AG04450 (cell line): Measurements from ENCODE around the gene USPL1. TPM values are rescaled to one million over a fixed set of nuclear protein-coding genes. Genes with fewer than 3 reads are reported as not detected.

ENCODE experiments used
- CTCF ChIA-PET: fragments of 300-600, 350-600 bp; formaldehyde crosslinking; extraction: SDS; loops from one replicate; lab custom pipeline; 2022; ENCODE audit warnings: antibody characterized with exemption, inconsistent platforms; lab: Charles Lee
- POLR2A ChIA-PET: fragments of 350-600 bp; formaldehyde crosslinking; extraction: SDS; loops from one replicate; lab custom pipeline; 2021; ENCODE audit warnings: antibody characterized with exemption, inconsistent platforms; lab: Yijun Ruan, JAX
- DNase-seq: peaks from one replicate; pipeline ENCODE4 v3.0.0-alpha.2; 2011; ENCODE audit warnings: low read depth, low spot score
- H3K27ac ChIP-seq: one replicate; pipeline ENCODE4 v1.5.1; 2012; ENCODE audit warnings: low read depth, low read length, control low read depth
- H3K27me3 ChIP-seq: one replicate; pipeline ENCODE4 v1.6.0; 2012; ENCODE audit warnings: low read length; ENCODE audit not compliant: control insufficient read depth, insufficient read depth
- H3K4me3 ChIP-seq: 2 replicates; pipeline ENCODE4 v1.5.1; 2011; ENCODE audit warnings: mild to moderate bottlenecking, low read depth, low read length, control low read depth
- H3K9me3 ChIP-seq: 2 replicates; pipeline ENCODE4 v1.5.1; 2012; ENCODE audit warnings: low read length; ENCODE audit not compliant: control insufficient read depth, insufficient read depth
- CTCF ChIP-seq: IDR thresholded peaks from 2 replicates; pipeline ENCODE4 v1.5.1; 2011; ENCODE audit warnings: low read depth, low read length, control low read depth, inconsistent platforms
- polyA minus RNA-seq: library from RNA; depleted of rRNA, polyadenylated mRNA; stranded (reverse); fragments of >200 nt; gene quantifications from 2 replicates; pipeline ENCODE4 v1.2.3, GENCODE V29; 2011; rRNA and poly(A)+ RNA removed
- polyA plus RNA-seq: library from polyadenylated mRNA; depleted of rRNA; stranded (reverse); fragments of >200 nt; gene quantifications from 2 replicates; pipeline ENCODE4 v1.2.3, GENCODE V29; 2011; rRNA removed

USPL1 gene
- polyA plus RNA-seq = 16.7 and 24.1 TPM in 2 replicates
- 9.7 and 16.9 TPM in 2 replicates for polyA minus RNA-seq

DNA sequence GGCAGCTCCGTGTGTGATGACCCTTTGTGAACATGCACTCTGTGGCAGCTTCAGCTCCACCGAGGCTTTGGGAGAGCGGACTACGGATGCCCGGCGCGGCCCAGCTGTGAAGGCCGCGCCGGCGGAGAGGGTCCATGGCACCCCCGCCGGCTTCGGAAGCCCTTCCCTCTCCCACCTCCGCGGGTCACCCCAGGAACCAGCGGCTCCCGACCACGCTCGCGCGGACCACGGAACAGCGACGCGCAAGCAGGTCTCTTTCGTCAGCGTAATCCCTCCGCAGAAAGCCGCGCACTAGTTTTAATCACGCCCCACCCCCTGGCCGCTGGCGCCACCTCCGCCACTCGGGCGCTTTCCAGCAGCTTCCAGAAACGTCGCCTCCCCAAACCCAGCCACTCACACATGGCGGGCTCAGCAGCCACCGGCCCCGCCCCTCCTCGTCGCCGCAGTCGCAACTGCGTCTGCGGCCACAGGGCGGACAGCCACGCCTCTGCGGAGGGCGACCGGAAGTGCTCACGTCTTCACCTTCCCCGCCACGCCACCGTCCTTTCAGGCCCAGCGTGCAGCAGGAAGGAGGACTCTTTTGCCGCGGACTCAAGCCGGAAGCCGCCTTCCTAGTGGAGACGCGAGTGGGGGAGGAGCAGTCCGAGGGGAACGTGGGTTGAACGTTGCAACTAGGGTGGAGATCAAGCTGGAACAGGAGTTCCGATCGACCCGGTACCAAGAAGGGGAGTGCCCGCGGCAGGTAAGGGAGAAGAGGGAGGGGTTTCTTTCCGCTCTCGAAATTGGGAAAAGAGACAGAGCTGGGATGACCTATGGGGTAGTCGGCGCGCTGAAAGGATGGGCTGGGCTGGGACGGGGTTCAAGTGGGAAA lies at the start of gene USPL1:
Gene USPL1 (plus strand): TSS at position 606 of the 871 bp plus-strand sequence. CDS start 3,221 bp downstream, outside the sequence.
- Histone ChIP-seq H3K27ac (peak within 1 kb of the TSS; percentile 99), H3K4me3 (peak within 1 kb of the TSS; percentile 95), H3K27me3 (no peaks in the 10 kb centered on the region), H3K9me3 (no peaks in the 10 kb centered on the region)
- peak; percentile 99 for DNase-seq
- ChIA-PET POLR2A (interaction anchor here (0.5 to 2.9 kb wide), 20 partner anchors 25 to 475 kb away, joined by 3 to 18 read pairs (median 4); partner anchors contain the start of genes HMGB1 and UBE2L5), CTCF (interaction anchor here (0.6 to 3.2 kb wide), 5 partner anchors 46 to 485 kb away, joined by 3 to 14 read pairs (median 3); no protein-coding TSS in a partner anchor)
- peak; percentile 27; the same call in 1 of the 2 replicates for TF ChIP-seq CTCF

DNA sequence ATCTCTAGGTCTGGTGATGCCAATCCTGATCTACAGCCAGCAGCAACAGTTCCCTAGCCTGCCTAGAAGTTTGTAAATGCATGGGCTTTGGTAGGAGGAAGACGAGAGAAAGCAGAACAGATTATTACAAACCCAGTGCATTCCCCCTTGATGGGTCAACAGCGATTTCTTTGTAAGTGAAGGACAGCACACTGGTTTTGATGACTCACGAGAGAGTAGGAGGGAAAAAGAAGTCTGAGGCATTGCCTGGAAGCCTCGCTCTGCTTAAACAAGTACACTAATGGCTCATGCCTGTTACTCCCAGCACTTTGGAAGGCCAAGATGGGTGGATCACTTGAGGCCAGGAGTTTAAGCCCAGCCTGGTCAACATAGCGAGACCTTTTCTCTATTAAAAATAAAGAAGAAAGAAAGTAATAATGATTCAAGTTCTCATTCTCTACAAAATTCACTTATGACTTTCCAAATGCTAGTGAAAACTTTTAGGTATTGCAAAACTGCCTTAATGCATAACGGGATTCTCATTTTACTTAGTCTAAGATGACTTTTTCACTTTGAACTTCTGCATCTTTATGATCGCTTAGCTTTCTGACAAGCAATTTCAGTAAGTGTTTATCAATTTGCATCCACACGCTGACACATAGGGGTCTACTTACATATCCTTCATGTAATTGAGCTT lies 47.7 kb upstream of the USPL1 start:
- ChIA-PET CTCF (interaction anchor here (1.1 to 1.3 kb wide), 3 partner anchors 232 to 475 kb away, joined by 3 to 5 read pairs (median 5); no protein-coding TSS in a partner anchor), POLR2A (interaction anchor here (0.6 kb wide), 1 partner anchor 27 kb away, joined by 8 read pairs; no protein-coding TSS in a partner anchor)
- no peak overlapping the region for H3K4me3 ChIP-seq
- peak overlapping the region; percentile 67 for H3K27ac ChIP-seq
- H3K27me3 ChIP-seq = no peaks in the 10 kb centered on the region
- TF ChIP-seq CTCF = no peak
- H3K9me3 ChIP-seq = no peaks in the 10 kb centered on the region
- DNase-seq = peak; percentile 91

DNA sequence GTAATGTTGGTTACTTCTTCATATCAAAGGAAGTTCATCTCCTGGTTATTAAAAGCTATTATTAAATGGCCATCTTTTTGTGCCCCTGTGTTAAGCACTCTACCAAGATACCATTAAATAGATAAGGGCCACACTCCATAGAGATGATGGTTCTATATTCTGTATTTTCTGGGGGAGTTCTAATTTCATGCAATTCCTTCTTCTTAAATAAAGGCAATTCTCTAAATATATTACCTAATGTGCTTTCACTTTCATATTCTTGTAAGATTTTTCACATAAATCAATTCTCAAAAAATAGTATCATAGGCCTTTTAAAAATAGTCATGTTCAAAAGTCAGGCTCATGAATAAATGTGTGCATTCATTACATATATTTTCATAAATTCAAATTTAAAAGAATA lies 47.0 kb upstream of the USPL1 start:
- ChIA-PET CTCF (interaction anchor here (1.1 to 1.3 kb wide), 3 partner anchors 232 to 474 kb away, joined by 3 to 5 read pairs (median 5); no protein-coding TSS in a partner anchor), POLR2A (no interaction called here)
- no peak overlapping the region for H3K27ac ChIP-seq
- DNase-seq = no peak
- no peak overlapping the region for H3K4me3 ChIP-seq
- no peaks in the 10 kb centered on the region for H3K27me3 ChIP-seq
- no peaks in the 10 kb centered on the region for H3K9me3 ChIP-seq
- TF ChIP-seq CTCF = no peak

- POLR2A ChIA-PET = no interaction called here
- peak; percentile 41 for TF ChIP-seq CTCF
- CTCF ChIA-PET = interaction anchor here (0.7 to 1.3 kb wide), 4 partner anchors 13 to 732 kb away, joined by 3 read pairs; no protein-coding TSS in a partner anchor
- Histone ChIP-seq H3K4me3 (peak overlapping the region; percentile 40), H3K9me3 (no peaks in the 10 kb centered on the region), H3K27me3 (no peaks in the 10 kb centered on the region), H3K27ac (no peak overlapping the region)
- no peak for DNase-seq
Observed at GRCh38 chr13:30572859-30573275, 44.9 kb upstream of the USPL1 start.
